Caco-2 (cell line): ENCODE results near the gene UCN. TPM values are rescaled to one million over a fixed set of nuclear protein-coding genes. Genes with fewer than 3 reads are reported as not detected.
A peak's percentile ranks its signal among the peaks of the same experiment; 100 is the strongest.

ENCODE experiments used
- BruUV-seq: library from RNA; stranded (reverse); fragments of 400-500 nt; replicated peaks from 2 replicates; lab custom pipeline; 2021; lab: Mats Ljungman, UMichigan
- CTCF ChIA-PET: fragments of 300-600 bp; sonication (Branson Sonifier 250); formaldehyde crosslinking; loops from one replicate; lab custom pipeline; 2022; ENCODE audit warnings: antibody characterized with exemption; lab: Charles Lee
- POLR2A ChIA-PET: fragments of 300-600 bp; sonication (Branson Sonifier 250); formaldehyde crosslinking; loops from one replicate; lab custom pipeline; 2022; ENCODE audit warnings: antibody characterized with exemption; lab: Charles Lee
- DNase-seq, 2 experiments: peaks; one replicate each; pipeline versions ENCODE4 v3.0.0 to v3.0.0-alpha.2; 2020 to 2022
- H3K27me3 ChIP-seq: replicated peaks from 2 replicates; pipeline ENCODE4 v1.6.0; 2011; ENCODE audit warnings: low read length; ENCODE audit not compliant: control insufficient read depth, insufficient read depth
- H3K36me3 ChIP-seq: 2 replicates; pipeline ENCODE4 v1.5.1; 2011; ENCODE audit warnings: low read length; ENCODE audit not compliant: control insufficient read depth, insufficient read depth
- H3K4me1 ChIP-seq: fragments of 250-450 bp; sonication (Bioruptor Pico); 2 replicates; pipeline ENCODE4 v1.5.1; 2020; ENCODE audit warnings: mild to moderate bottlenecking
- H3K4me3 ChIP-seq: 2 replicates; pipeline ENCODE4 v1.5.1; 2011; ENCODE audit warnings: low read depth, mild to moderate bottlenecking, control low read depth, low read length
- H3K9me3 ChIP-seq: fragments of 250-450 bp; sonication (Bioruptor Pico); 2 replicates; pipeline ENCODE4 v1.5.1; 2020; ENCODE audit warnings: mild to moderate bottlenecking, moderate library complexity
- H3K27ac Mint-ChIP-seq: one replicate; pipeline ENCODE4 v1.8.0; 2022; ENCODE audit warnings: mixed read lengths; ENCODE audit not compliant: unreplicated experiment
- H3K27me3 Mint-ChIP-seq: one replicate; pipeline ENCODE4 v1.8.0; 2022; ENCODE audit warnings: mixed read lengths; ENCODE audit not compliant: insufficient read depth, unreplicated experiment
- H3K36me3 Mint-ChIP-seq: one replicate; pipeline ENCODE4 v1.8.0; 2022; ENCODE audit warnings: mild to moderate bottlenecking, mixed read lengths; ENCODE audit not compliant: insufficient read depth, unreplicated experiment
- H3K4me1 Mint-ChIP-seq: one replicate; pipeline ENCODE4 v1.8.0; 2022; ENCODE audit warnings: low read depth, mixed read lengths; ENCODE audit not compliant: unreplicated experiment
- H3K4me3 Mint-ChIP-seq: one replicate; pipeline ENCODE4 v1.8.0; 2022; ENCODE audit warnings: mild to moderate bottlenecking, moderate library complexity, mixed read lengths; ENCODE audit not compliant: unreplicated experiment
- H3K9me3 Mint-ChIP-seq: one replicate; pipeline ENCODE4 v1.8.0; 2022; ENCODE audit warnings: mixed read lengths; ENCODE audit not compliant: unreplicated experiment
- CTCF ChIP-seq, 2 experiments: fragments of 200-600 bp in 1 of 2; IDR thresholded peaks; 1 replicate in 1 of 2; 2 replicates in 1 of 2; pipeline versions ENCODE4 v1.5.1 to v1.8.0; 2011 to 2022; ENCODE audit warnings: antibody characterized with exemption in 1 of 2, control low read depth in 1 of 2, inconsistent platforms in 1 of 2, low read depth in 1 of 2, low read length in 1 of 2, mild to moderate bottlenecking in 1 of 2, moderate library complexity in 1 of 2; ENCODE audit not compliant: insufficient read depth in 1 of 2, severe bottlenecking in 1 of 2, unreplicated experiment in 1 of 2
- intact Hi-C: fragments of 100-400 bp; cut with micrococcal nuclease; formaldehyde crosslinking; loops from one replicate; pipeline ENCODE4 v1.10.0; 2022; ENCODE audit not compliant: unreplicated experiment
- total RNA-seq: library from RNA; stranded (reverse); gene quantifications from 2 replicates; pipeline ENCODE4 v1.2.3, GENCODE V29; 2022

UCN gene
- total RNA-seq, 1 experiment from 2014 or later, result not detected

- H3K27me3 Mint-ChIP-seq, result peaks cover 27% of the 10 kb centered on the region
- peaks cover 13% of the 10 kb centered on the region for H3K4me1 Mint-ChIP-seq
- no peak for TF ChIP-seq CTCF (IDR thresholded peaks at IDR 0.05; ENCODE audit: insufficient read depth in 1 of 2, low read depth in 1 of 2, low read length in 1 of 2, severe bottlenecking in 1 of 2, unreplicated experiment in 1 of 2)
- H3K27me3 ChIP-seq, result peaks cover 6% of the 10 kb centered on the region; the same call in 1 of the 2 replicates
- H3K36me3 ChIP-seq, result no peaks in the 10 kb centered on the region
- H3K4me1 ChIP-seq, result peaks cover 18% of the 10 kb centered on the region
- POLR2A ChIA-PET, result no interaction called here
- DNase-seq, result no peak
- no TSS peak for BruUV-seq
- H3K9me3 Mint-ChIP-seq, result no peaks in the 10 kb centered on the region
- CTCF ChIA-PET, result interaction anchor here (1.3 to 1.9 kb wide), 3 partner anchors 13 to 168 kb away, joined by 4 to 8 read pairs (median 7); no protein-coding TSS in a partner anchor
- intact Hi-C loops, result loop anchor here (5.0 kb wide), 1 partner anchor 45 kb away; the partner anchor contains the start of gene CAD
- no peak overlapping the region for H3K27ac Mint-ChIP-seq
- no peaks in the 10 kb centered on the region for H3K36me3 Mint-ChIP-seq
- H3K4me3 ChIP-seq, result peak overlapping the region; percentile 58
- peak overlapping the region; percentile 74 for H3K4me3 Mint-ChIP-seq
- no peaks in the 10 kb centered on the region for H3K9me3 ChIP-seq
Measured at GRCh38 chr2:27261926-27262298, 46.3 kb downstream of the UCN start.

- Mint-ChIP-seq H3K27ac (no peak overlapping the region), H3K36me3 (no peaks in the 10 kb centered on the region), H3K4me1 (peaks cover 13% of the 10 kb centered on the region), H3K9me3 (no peaks in the 10 kb centered on the region), H3K4me3 (peak overlapping the region; percentile 74), H3K27me3 (peaks cover 27% of the 10 kb centered on the region)
- H3K36me3 ChIP-seq, result no peaks in the 10 kb centered on the region
- no peak for DNase-seq
- H3K4me1 ChIP-seq, result peaks cover 18% of the 10 kb centered on the region
- no peak overlapping the region for H3K4me3 ChIP-seq
- peaks cover 6% of the 10 kb centered on the region; the same call in 1 of the 2 replicates for H3K27me3 ChIP-seq
- CTCF ChIA-PET, result interaction anchor here (1.5 to 1.9 kb wide), 2 partner anchors 13 to 19 kb away, joined by 4 to 7 read pairs; no protein-coding TSS in a partner anchor
- no peaks in the 10 kb centered on the region for H3K9me3 ChIP-seq
- POLR2A ChIA-PET, result no interaction called here
- no peak for TF ChIP-seq CTCF (IDR thresholded peaks at IDR 0.05; ENCODE audit: insufficient read depth in 1 of 2, low read depth in 1 of 2, low read length in 1 of 2, severe bottlenecking in 1 of 2, unreplicated experiment in 1 of 2)
- intact Hi-C loops, result loop anchor here (5.0 kb wide), 1 partner anchor 44 kb away; the partner anchor contains the start of gene CAD
- BruUV-seq, result no TSS peak
Measured at GRCh38 chr2:27261241-27261925, 46.9 kb downstream of the UCN start.

GRCh38 chr2:27258051-27258450 lies 50.2 kb downstream of the UCN start:
- H3K4me1 ChIP-seq, result peaks cover 5% of the 10 kb centered on the region
- ChIA-PET CTCF (no interaction called here), POLR2A (no interaction called here)
- BruUV-seq, result no TSS peak
- intact Hi-C loops, result no loop called here
- Mint-ChIP-seq H3K9me3 (no peaks in the 10 kb centered on the region), H3K4me3 (no peak overlapping the region), H3K27ac (no peak overlapping the region), H3K27me3 (peaks cover 18% of the 10 kb centered on the region), H3K4me1 (peaks cover under 1% of the 10 kb centered on the region), H3K36me3 (no peaks in the 10 kb centered on the region)
- TF ChIP-seq CTCF (IDR thresholded peaks at IDR 0.05; ENCODE audit: insufficient read depth in 1 of 2, low read depth in 1 of 2, low read length in 1 of 2, severe bottlenecking in 1 of 2, unreplicated experiment in 1 of 2), result no peak
- H3K9me3 ChIP-seq, result no peaks in the 10 kb centered on the region
- H3K36me3 ChIP-seq, result no peaks in the 10 kb centered on the region
- H3K27me3 ChIP-seq, result peaks cover 2% of the 10 kb centered on the region; the same call in 1 of the 2 replicates
- H3K4me3 ChIP-seq, result no peak overlapping the region
- no peak for DNase-seq

Other genes starting within 250 kb of the UCN start
- 237 and 249 TPM in 2 replicates for gene OST4, start 236.8 kb downstream of the UCN start, total RNA-seq
- gene EMILIN1, start 229.8 kb downstream of the UCN start, total RNA-seq, result 0.30 and 0.43 TPM in 2 replicates
- 7.9 and 9.3 TPM in 2 replicates for gene KHK, start 221.7 kb downstream of the UCN start, total RNA-seq
- gene CGREF1, start 189.3 kb downstream of the UCN start, total RNA-seq, result 4.4 and 5.0 TPM in 2 replicates
- 0.18 and 0.23 TPM in 2 replicates for gene ABHD1, start 184.6 kb downstream of the UCN start, total RNA-seq
- 62.5 and 65.3 TPM in 2 replicates for gene PREB, start 173.8 kb downstream of the UCN start, total RNA-seq
- not detected in 2 replicates for gene PRR30, start 169.0 kb downstream of the UCN start, total RNA-seq
- not detected in 2 replicates for gene TCF23, start 159.4 kb downstream of the UCN start, total RNA-seq
- 150 and 157 TPM in 2 replicates for gene ATRAID, start 96.4 kb downstream of the UCN start, total RNA-seq
- gene SLC5A6, start 96.2 kb downstream of the UCN start, total RNA-seq, result 93.7 and 98.2 TPM in 2 replicates
- 86.4 and 103 TPM in 2 replicates for gene CAD, start 91.1 kb downstream of the UCN start, total RNA-seq
- 3.9 and 4.3 TPM in 2 replicates for gene SLC30A3, start 45.4 kb downstream of the UCN start, total RNA-seq
- 0.25 and 0.51 TPM in 2 replicates for gene DNAJC5G, start 33.0 kb downstream of the UCN start, total RNA-seq
- gene TRIM54, start 26.0 kb downstream of the UCN start, total RNA-seq, result 0.25 TPM in 1 of 2 replicates, not detected in the other
- gene MPV17, start 14.7 kb upstream of the UCN start, total RNA-seq, result 43.4 and 50.6 TPM in 2 replicates
- 81.0 and 91.4 TPM in 2 replicates for gene GTF3C2, start 48.3 kb upstream of the UCN start, total RNA-seq
- gene EIF2B4, start 61.9 kb upstream of the UCN start, total RNA-seq, result 79.7 and 91.3 TPM in 2 replicates
- 98.7 and 108 TPM in 2 replicates for gene SNX17, start 62.2 kb upstream of the UCN start, total RNA-seq
- 18.2 and 19.2 TPM in 2 replicates for gene ZNF513, start 72.3 kb upstream of the UCN start, total RNA-seq
- gene PPM1G, start 101.1 kb upstream of the UCN start, total RNA-seq, result 140 and 149 TPM in 2 replicates
- gene NRBP1, start 120.2 kb upstream of the UCN start, total RNA-seq, result 148 and 169 TPM in 2 replicates
- 47.8 and 53.9 TPM in 2 replicates for gene KRTCAP3, start 133.9 kb upstream of the UCN start, total RNA-seq
- 17.2 and 21.9 TPM in 2 replicates for gene IFT172, start 181.3 kb upstream of the UCN start, total RNA-seq
- gene FNDC4, start 186.8 kb upstream of the UCN start, total RNA-seq, result 2.4 and 2.5 TPM in 2 replicates
- 0.65 TPM in 1 of 2 replicates, not detected in the other for gene GCKR, start 188.4 kb upstream of the UCN start, total RNA-seq